Muscle layer of duodenum (tissue), 2 donors: ENCODE data around the gene NOL3.

Experiments
- H3K27ac ChIP-seq: one replicate; pipeline ENCODE4 v1.7.0; 2013; ENCODE audit warnings: mild to moderate bottlenecking, low read length
- H3K27me3 ChIP-seq: one replicate; pipeline ENCODE4 v1.7.0; 2013; ENCODE audit warnings: low read depth, mild to moderate bottlenecking, control low read depth, low read length
- H3K36me3 ChIP-seq, 2 donors: one replicate each; pipeline ENCODE4 v1.7.0; 2013; ENCODE audit warnings: low read length in 2 of 2, control low read depth in 1 of 2, mild to moderate bottlenecking in 1 of 2; ENCODE audit not compliant: insufficient read depth in 2 of 2, control insufficient read depth in 1 of 2
- H3K4me1 ChIP-seq, 2 donors: one replicate each; pipeline ENCODE4 v1.7.0; 2013; ENCODE audit warnings: low read length in 2 of 2, mild to moderate bottlenecking in 2 of 2, control low read depth in 1 of 2, moderate library complexity in 1 of 2; ENCODE audit not compliant: insufficient read depth in 2 of 2, control insufficient read depth in 1 of 2
- H3K4me3 ChIP-seq, 2 donors: one replicate each; pipeline ENCODE4 v1.7.0; 2013; ENCODE audit warnings: low read length in 2 of 2, low read depth in 1 of 2, mild to moderate bottlenecking in 1 of 2
- H3K9me3 ChIP-seq, 2 donors: one replicate each; pipeline ENCODE4 v1.7.0; 2013; ENCODE audit warnings: low read length in 2 of 2, control low read depth in 1 of 2, mild to moderate bottlenecking in 1 of 2; ENCODE audit not compliant: control insufficient read depth in 1 of 2
- donor health status: healthy.

The NOL3 gene

GRCh38 chr16:67165121-67166078, 4.9 kb upstream of the NOL3 start:
- Histone ChIP-seq H3K4me3 (peak overlapping the region in 1 of 2 donors; percentile 50), H3K9me3 (no peaks in the 10 kb centered on the region), H3K27ac (no peak overlapping the region), H3K36me3 (no peaks in the 10 kb centered on the region), H3K27me3 (peaks cover 17% of the 10 kb centered on the region), H3K4me1 (peaks cover 17 to 60% of the 10 kb centered on the region in 2 donors)

GRCh38 chr16:67166110-67166547, 4.2 kb upstream of the NOL3 start:
- Histone ChIP-seq H3K27me3 (peaks cover 17% of the 10 kb centered on the region), H3K4me1 (peaks cover 22 to 63% of the 10 kb centered on the region in 2 donors)

GRCh38 chr16:67166598-67167168, 3.7 kb upstream of the NOL3 start:
- H3K36me3 ChIP-seq: no peaks in the 10 kb centered on the region
- H3K9me3 ChIP-seq: no peaks in the 10 kb centered on the region
- no peak overlapping the region for H3K4me3 ChIP-seq
- no peak overlapping the region for H3K27ac ChIP-seq
- H3K27me3 ChIP-seq: peaks cover 17% of the 10 kb centered on the region
- H3K4me1 ChIP-seq: peaks cover 23 to 57% of the 10 kb centered on the region in 2 donors

More at GRCh38 chr16:67166110-67166547, 4.2 kb upstream of the NOL3 start:
- Histone ChIP-seq H3K4me3 (no peak overlapping the region), H3K9me3 (no peaks in the 10 kb centered on the region), H3K36me3 (no peaks in the 10 kb centered on the region), H3K27ac (no peak overlapping the region)

- Histone ChIP-seq H3K9me3 (no peaks in the 10 kb centered on the region), H3K4me3 (no peak overlapping the region), H3K27ac (no peak overlapping the region), H3K27me3 (peaks cover 17% of the 10 kb centered on the region), H3K36me3 (no peaks in the 10 kb centered on the region), H3K4me1 (peaks cover 18 to 52% of the 10 kb centered on the region in 2 donors)
These were observed 2.8 kb upstream of the NOL3 start for GRCh38 chr16:67167588-67167987.

- H3K27ac ChIP-seq: no peak overlapping the region
- H3K27me3 ChIP-seq: peaks cover 9% of the 10 kb centered on the region
These were observed 1.3 kb upstream of the NOL3 start for GRCh38 chr16:67169011-67169451.

GRCh38 chr16:67169642-67170167, 633 bp upstream of the NOL3 start:
- no peaks in the 10 kb centered on the region for H3K36me3 ChIP-seq
- peaks cover 9% of the 10 kb centered on the region for H3K27me3 ChIP-seq
- H3K4me1 ChIP-seq: peaks cover 24 to 47% of the 10 kb centered on the region in 2 donors
- H3K9me3 ChIP-seq: no peaks in the 10 kb centered on the region
- peak overlapping the region; percentile 48 to 65 for H3K4me3 ChIP-seq
- peak overlapping the region; percentile 60 for H3K27ac ChIP-seq

More at GRCh38 chr16:67169011-67169451, 1.3 kb upstream of the NOL3 start:
- no peaks in the 10 kb centered on the region for H3K36me3 ChIP-seq
- H3K9me3 ChIP-seq: no peaks in the 10 kb centered on the region
- no peak overlapping the region for H3K4me3 ChIP-seq
- peaks cover 24 to 47% of the 10 kb centered on the region in 2 donors for H3K4me1 ChIP-seq

GRCh38 chr16:67170949-67171649, 761 bp downstream of the NOL3 start:
- Histone ChIP-seq H3K27me3 (no peaks in the 10 kb centered on the region), H3K36me3 (no peaks in the 10 kb centered on the region), H3K4me1 (peaks cover 24 to 40% of the 10 kb centered on the region in 2 donors), H3K27ac (peak overlapping the region; percentile 66), H3K9me3 (no peaks in the 10 kb centered on the region), H3K4me3 (peak overlapping the region; percentile 27 to 65)

- Histone ChIP-seq H3K4me1 (peaks cover 24 to 50% of the 10 kb centered on the region in 2 donors), H3K9me3 (no peaks in the 10 kb centered on the region), H3K4me3 (peak overlapping the region; percentile 58 to 61)
These were observed 3.0 kb downstream of the NOL3 start for GRCh38 chr16:67173323-67173722.

GRCh38 chr16:67173808-67174705, 3.7 kb downstream of the NOL3 start:
- peaks cover 24 to 50% of the 10 kb centered on the region in 2 donors for H3K4me1 ChIP-seq
- H3K4me3 ChIP-seq: peak overlapping the region; percentile 58 to 61

More at GRCh38 chr16:67173323-67173722, 3.0 kb downstream of the NOL3 start:
- no peaks in the 10 kb centered on the region for H3K36me3 ChIP-seq
- H3K27me3 ChIP-seq: no peaks in the 10 kb centered on the region
- H3K27ac ChIP-seq: peak overlapping the region; percentile 67

GRCh38 chr16:67174706-67175231, 4.4 kb downstream of the NOL3 start:
- Histone ChIP-seq H3K27ac (no peak overlapping the region), H3K9me3 (no peaks in the 10 kb centered on the region), H3K4me3 (peak overlapping the region; percentile 58 to 61), H3K36me3 (no peaks in the 10 kb centered on the region), H3K27me3 (no peaks in the 10 kb centered on the region), H3K4me1 (peaks cover 20 to 43% of the 10 kb centered on the region in 2 donors)

More at GRCh38 chr16:67173808-67174705, 3.7 kb downstream of the NOL3 start:
- Histone ChIP-seq H3K27ac (peak overlapping the region; percentile 67), H3K9me3 (no peaks in the 10 kb centered on the region), H3K27me3 (no peaks in the 10 kb centered on the region), H3K36me3 (no peaks in the 10 kb centered on the region)
